HL-60/S4 treated with retinoic acid at 250 ng/mL for 4 days and 3 days (cell line): ENCODE measurements around the gene COA7.

Source experiments
- in situ Hi-C: fragments of 300-500 bp; cut with MboI; formaldehyde crosslinking; loops from 2 replicates; pipeline ENCODE4 v1.7.0; 2022; ENCODE audit warnings: low sequenced_read_pairs

COA7 gene

GRCh38 chr1:52706941-52707926 lies 9.1 kb upstream of the COA7 start:
- in situ Hi-C loops, result no loop called here

DNA sequence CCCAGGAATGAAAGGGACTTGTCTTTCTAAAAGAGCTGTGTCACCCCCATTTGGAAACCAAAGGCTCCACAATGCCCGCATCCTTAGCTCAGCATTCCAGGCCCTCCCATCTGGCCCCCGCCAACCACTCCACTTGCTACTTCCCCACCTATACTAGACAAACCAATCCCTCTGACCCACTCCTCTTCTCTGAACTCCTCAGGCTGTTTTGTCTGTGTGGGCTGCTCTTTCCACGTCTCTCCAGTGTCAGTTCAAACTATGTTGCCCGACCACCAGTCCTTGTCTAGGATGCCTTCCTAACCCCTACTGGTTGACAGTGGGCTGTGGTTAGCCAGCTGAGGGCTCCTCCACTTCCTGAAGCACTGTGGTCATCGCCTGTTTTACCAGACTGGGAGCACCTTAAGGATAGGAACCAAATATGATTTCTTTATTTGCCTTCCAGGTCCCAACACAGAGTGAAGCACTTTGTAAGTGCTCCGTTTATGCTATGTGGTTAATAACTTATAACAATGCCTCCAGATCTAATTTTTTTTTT lies 8.1 kb upstream of the COA7 start:
- in situ Hi-C loops, result no loop called here

DNA sequence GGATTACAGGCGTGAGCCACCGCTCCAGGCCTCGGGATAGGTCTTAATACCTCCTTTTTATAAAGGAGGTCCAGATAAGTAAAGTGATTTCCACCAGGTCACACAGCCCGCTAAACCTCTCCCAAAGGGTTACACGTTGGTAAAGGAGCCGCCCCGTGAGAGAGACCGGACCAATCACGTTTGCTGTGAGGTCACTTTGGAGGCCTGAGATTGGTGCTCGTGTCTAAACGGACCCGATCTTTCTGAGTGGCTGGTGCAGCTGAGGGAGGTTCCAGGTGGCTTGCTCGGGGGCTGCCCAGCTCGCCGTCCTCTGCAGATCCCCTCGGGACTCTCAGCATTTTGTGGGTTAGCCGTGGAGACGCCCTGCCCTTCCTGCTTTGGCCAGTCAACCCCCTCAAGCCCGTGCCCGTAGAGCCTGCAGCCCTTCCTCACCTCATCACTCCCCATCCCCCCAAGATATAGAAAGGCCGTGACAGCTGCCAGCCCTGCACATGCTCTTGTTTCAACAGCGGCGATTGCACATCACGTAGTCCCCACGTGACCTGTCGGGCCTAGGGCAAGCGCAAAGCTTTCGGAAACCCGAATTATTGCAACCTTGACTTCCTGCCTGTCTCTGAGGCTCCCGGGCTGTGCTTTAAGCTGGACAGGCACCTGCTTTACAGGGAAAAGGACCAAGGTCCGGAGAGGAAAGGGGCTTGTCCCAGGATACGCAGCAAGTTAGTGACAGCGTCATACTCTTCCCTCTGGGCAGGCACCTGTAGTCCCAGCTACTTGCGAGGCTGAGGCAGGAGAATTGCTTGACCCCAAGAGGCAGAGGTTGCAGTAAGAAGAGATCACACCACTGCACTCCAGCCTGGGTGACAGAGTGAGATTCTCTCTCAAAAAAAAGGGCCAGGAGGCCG lies 5.0 kb upstream of the COA7 start:
- in situ Hi-C loops, result no loop called here

GRCh38 chr1:52695627-52696026 lies 2.5 kb downstream of the COA7 start:
- in situ Hi-C loops, result loop anchor here (25.0 kb wide), 1 partner anchor 583 kb away; no protein-coding TSS in a partner anchor

DNA sequence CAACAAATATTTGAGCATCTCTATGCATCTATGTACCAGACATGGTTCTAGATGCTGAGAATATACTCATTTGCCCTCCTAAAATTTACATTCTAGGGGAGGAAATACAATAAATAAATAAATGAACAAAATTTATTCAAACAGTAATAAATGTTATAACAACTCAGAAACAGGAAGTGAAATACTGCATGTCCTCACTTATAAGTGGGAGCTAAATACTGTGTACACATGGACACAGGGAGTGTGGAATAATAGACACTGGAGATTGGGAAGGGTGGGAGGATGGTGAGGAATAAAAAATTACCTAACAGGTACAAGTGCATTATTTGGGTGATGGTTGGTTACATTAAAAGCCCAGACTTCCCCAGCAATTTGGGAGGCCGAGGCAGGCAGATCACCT lies 4.3 kb downstream of the COA7 start:
- in situ Hi-C loops, result loop anchor here (25.0 kb wide), 1 partner anchor 582 kb away; no protein-coding TSS in a partner anchor

GRCh38 chr1:52693351-52693750 lies 4.8 kb downstream of the COA7 start:
- in situ Hi-C loops, result loop anchor here (25.0 kb wide), 1 partner anchor 581 kb away; no protein-coding TSS in a partner anchor

DNA sequence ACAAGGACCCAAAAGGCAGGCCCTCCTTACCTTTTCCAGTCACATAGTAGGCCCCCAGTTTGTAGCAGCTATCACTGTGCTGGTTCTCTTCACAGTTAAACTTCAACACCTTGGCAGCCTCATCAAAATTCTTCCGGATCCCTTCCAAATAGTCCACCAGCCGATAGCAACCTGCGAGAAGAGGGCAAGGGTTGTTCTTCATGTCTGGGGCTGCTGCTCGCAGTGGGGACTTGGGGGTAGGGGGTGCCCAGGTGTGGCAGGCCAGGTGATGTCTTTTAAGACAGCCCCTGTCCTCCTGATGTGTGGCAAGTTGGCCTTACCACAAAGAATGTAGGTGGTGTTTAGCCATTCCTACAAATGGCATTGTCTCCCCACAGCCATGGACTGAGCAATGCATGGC lies 5.5 kb downstream of the COA7 start:
- in situ Hi-C loops, result loop anchor here (25.0 kb wide), 1 partner anchor 580 kb away; no protein-coding TSS in a partner anchor

- in situ Hi-C loops, result loop anchor here (25.0 kb wide), 1 partner anchor 580 kb away; no protein-coding TSS in a partner anchor
These were observed 6.3 kb downstream of the COA7 start for GRCh38 chr1:52691821-52692220.

GRCh38 chr1:52686830-52687229 lies 11.3 kb downstream of the COA7 start:
- in situ Hi-C loops, result loop anchor here (25.0 kb wide), 1 partner anchor 575 kb away; no protein-coding TSS in a partner anchor

DNA sequence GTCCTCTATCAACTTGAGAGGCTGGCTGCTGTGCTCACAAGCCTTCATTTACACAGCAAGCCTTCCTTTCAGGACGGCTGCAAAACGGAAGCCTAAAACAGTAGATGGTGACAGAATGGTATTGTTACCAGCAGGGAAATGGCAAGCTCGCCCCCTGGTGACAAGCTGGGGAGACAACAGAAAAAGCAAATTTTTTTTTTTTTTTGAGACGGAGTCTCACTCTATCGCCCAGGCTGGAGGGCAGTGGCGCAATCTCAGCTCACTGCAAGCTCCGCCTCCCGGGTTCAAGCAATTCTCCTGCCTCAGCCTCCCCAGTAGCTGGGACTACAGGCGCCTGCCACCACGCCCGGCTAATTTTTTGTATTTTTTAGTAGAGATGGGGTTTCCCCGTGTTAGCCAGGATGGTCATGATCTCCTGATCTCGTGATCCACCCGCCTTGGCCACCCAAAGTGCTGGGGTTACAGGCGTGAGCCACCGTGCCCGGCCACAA lies 11.8 kb downstream of the COA7 start:
- in situ Hi-C loops, result loop anchor here (25.0 kb wide), 1 partner anchor 574 kb away; no protein-coding TSS in a partner anchor

GRCh38 chr1:52684545-52684944 lies 13.6 kb downstream of the COA7 start:
- in situ Hi-C loops, result loop anchor here (25.0 kb wide), 1 partner anchor 572 kb away; no protein-coding TSS in a partner anchor

DNA sequence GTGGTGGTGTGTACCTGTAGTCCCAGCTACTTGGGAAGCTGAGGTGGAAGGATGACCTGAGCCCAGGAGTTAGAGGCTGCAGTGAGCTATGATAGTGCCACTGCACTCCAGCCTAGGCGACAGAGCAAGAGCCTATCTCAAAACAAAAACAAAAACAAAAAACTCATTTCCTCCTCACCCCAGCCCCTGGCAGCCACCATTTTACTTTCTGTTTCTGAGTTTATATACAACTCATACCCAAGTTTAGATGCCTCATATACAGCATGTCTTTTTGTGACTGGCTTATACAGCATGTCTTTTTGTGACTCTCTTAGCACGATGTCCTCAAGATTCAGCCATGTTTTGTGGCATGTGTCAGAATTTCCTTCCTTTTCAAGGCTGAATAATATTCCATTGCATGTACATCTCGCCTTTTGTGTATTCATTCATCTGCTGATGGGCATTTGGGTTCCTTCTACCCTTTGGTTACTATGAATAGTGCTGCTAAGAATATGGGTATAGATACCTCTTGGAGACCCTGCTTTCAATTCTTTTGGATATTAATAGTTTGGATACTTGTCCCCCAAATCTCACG lies 14.7 kb downstream of the COA7 start:
- in situ Hi-C loops, result loop anchor here (25.0 kb wide), 1 partner anchor 571 kb away; no protein-coding TSS in a partner anchor

DNA sequence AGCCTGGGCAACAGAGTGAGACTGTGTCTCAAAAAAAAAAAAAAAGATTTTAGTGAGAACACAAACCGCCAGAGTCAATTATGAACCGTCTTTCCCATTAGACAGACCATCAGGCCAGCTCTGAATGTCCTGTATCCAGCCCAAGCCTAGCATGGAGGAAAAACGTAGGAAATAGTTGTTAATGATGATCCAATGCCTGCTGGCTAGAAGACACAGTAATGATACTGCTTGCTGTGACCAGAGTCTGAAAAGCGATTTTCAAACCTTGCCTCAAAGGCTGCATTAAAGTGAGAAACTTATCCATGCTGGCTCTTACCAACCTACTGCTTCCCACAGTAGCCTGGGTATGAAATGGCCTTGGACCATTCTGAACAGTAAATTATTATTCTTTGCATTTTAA lies 17.0 kb downstream of the COA7 start:
- in situ Hi-C loops, result loop anchor here (25.0 kb wide), 1 partner anchor 569 kb away; no protein-coding TSS in a partner anchor

DNA sequence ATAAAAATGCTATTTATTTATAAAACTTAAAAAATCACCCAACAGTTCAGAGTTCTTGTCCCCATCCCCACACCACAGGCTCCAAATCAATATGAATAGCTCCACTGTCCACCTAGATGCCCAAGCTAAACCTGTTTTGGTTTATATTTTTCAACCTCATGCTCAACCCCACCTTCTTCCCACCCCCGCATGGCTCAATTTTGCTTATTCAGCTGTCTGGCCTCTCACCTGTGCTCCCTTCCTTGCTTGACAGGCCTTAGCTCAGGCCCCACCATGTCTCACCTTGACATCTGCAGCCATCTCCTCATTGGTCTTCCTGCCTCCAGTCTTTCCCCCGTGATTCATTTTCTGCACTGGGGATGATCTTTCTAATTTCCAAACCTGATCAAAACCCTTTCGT lies 17.8 kb downstream of the COA7 start:
- in situ Hi-C loops, result loop anchor here (25.0 kb wide), 1 partner anchor 568 kb away; no protein-coding TSS in a partner anchor

- in situ Hi-C loops, result loop anchor here (25.0 kb wide), 1 partner anchor 567 kb away; no protein-coding TSS in a partner anchor
These were observed 18.6 kb downstream of the COA7 start for GRCh38 chr1:52679498-52679897.

- in situ Hi-C loops, result loop anchor here (25.0 kb wide), 1 partner anchor 567 kb away; no protein-coding TSS in a partner anchor
These were observed 19.1 kb downstream of the COA7 start for GRCh38 chr1:52679048-52679447.

GRCh38 chr1:52677076-52677806 lies 20.9 kb downstream of the COA7 start:
- in situ Hi-C loops, result loop anchor here (25.0 kb wide), 1 partner anchor 565 kb away; no protein-coding TSS in a partner anchor

DNA sequence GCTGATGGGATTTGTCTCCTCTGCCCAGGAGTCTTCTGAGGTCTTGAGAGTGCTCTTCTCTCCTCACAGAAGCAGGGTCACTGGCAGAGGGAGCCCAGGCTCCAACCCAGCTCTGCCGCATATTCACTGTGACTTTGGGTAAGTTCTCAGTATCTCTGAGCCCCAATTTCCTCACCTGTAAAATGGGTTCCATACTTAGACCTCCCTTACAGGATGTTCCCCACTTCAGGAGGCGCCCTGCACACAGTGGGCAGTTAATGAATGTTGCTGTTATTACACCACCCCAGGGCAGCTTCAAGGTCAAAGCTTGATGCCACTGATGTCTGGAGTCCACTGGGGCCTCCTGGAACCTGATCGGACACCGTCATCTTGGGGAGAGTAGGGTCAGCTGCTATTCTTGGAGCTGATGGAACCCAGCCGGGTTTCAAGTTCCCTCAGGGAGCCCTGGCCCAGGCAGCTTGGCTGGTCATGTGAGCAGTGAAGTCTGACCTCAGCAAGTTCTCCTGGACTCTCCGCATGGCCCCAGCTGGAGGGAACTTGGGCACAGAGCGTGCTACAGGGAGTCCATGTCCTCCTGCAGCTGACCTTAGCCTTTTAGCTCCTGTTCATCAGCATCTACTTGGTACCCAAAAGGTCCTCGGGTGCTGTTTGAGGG lies 21.8 kb downstream of the COA7 start:
- in situ Hi-C loops, result loop anchor here (25.0 kb wide), 1 partner anchor 564 kb away; no protein-coding TSS in a partner anchor
